GM19455 (cell line): ENCODE data around the gene SENP7.

Source experiments
- ATAC-seq: cut with Tn5 transposase; IDR thresholded peaks from one replicate; pipeline ENCODE4 v1.9.1; 2021; ENCODE audit not compliant: unreplicated experiment

Gene SENP7

DNA sequence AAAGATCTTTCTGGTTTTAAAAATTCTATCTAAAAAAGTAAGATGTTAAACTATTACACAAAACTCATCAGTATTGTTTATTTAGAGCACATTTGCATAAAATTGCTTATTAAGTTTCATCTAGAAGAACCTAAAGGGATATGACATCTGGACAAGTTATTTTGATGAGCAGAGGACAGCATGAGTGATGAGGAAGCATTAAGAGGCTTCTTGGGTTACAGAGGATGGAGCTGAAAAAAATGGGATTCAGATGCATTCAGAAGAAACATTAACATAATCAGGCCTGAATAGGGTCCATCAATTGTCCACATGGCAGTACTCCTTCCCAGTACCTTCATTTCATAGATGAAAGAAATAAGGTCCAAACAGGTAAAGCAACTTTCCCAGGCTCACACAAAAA is 234.3 kb downstream of the SENP7 start:
- no peak for ATAC-seq
